Endodermal cell (in vitro differentiated cells): Measurements from ENCODE around the gene SYNDIG1. TPM values are rescaled to one million over a fixed set of nuclear protein-coding genes. Genes with fewer than 3 reads are reported as not detected.

Experiments
- DNase-seq: peaks from one replicate; pipeline ENCODE4 v3.0.0-alpha.2; 2017
- H3K27ac ChIP-seq: 2 replicates; pipeline ENCODE4 v1.5.1; 2013; ENCODE audit warnings: mild to moderate bottlenecking, low read depth, low read length, moderate library complexity
- H3K27me3 ChIP-seq: 2 replicates; pipeline ENCODE4 v1.6.1; 2013; ENCODE audit warnings: mild to moderate bottlenecking, low read length, moderate library complexity; ENCODE audit not compliant: insufficient read depth, control insufficient read depth, poor library complexity, severe bottlenecking
- H3K36me3 ChIP-seq: 2 replicates; pipeline ENCODE4 v1.7.0; 2013; ENCODE audit warnings: mild to moderate bottlenecking, low read length, moderate library complexity; ENCODE audit not compliant: control insufficient read depth, insufficient read depth
- H3K4me1 ChIP-seq: one replicate; pipeline ENCODE4 v1.7.0; 2013; ENCODE audit warnings: low read length; ENCODE audit not compliant: control insufficient read depth, insufficient read depth
- H3K4me3 ChIP-seq: 2 replicates; pipeline ENCODE4 v1.5.1; 2013; ENCODE audit warnings: mild to moderate bottlenecking, low read length, moderate library complexity
- H3K9ac ChIP-seq: 2 replicates; pipeline ENCODE4 v1.6.1; 2013; ENCODE audit warnings: mild to moderate bottlenecking, low read length, moderate library complexity; ENCODE audit not compliant: poor library complexity, severe bottlenecking; ENCODE audit errors: extremely low read depth
- H3K9me3 ChIP-seq: 2 replicates; pipeline ENCODE4 v1.6.1; 2013; ENCODE audit warnings: mild to moderate bottlenecking, low read length, moderate library complexity; ENCODE audit not compliant: control insufficient read depth
- H3K27ac Mint-ChIP-seq: 2 replicates; pipeline ENCODE4 v1.8.0; 2020; ENCODE audit warnings: mixed read lengths
- H3K27me3 Mint-ChIP-seq: 2 replicates; pipeline ENCODE4 v1.8.0; 2021; ENCODE audit warnings: mild to moderate bottlenecking, mixed read lengths; ENCODE audit not compliant: insufficient read depth
- H3K36me3 Mint-ChIP-seq: 2 replicates; pipeline ENCODE4 v1.8.0; 2020; ENCODE audit warnings: low read depth, mixed read lengths
- H3K4me1 Mint-ChIP-seq: 2 replicates; pipeline ENCODE4 v1.8.0; 2020; ENCODE audit warnings: mixed read lengths
- H3K4me3 Mint-ChIP-seq: 2 replicates; pipeline ENCODE4 v1.8.0; 2020; ENCODE audit warnings: mild to moderate bottlenecking, moderate library complexity, mixed read lengths
- H3K9me3 Mint-ChIP-seq: 2 replicates; pipeline ENCODE4 v1.8.0; 2020; ENCODE audit warnings: mild to moderate bottlenecking, mixed read lengths
- WGBS, 2 experiments: methylation state at CpG; one replicate each; pipeline versions ENCODE4 v1.1.5 to v1.1.7; 2013; ENCODE audit warnings: missing lambda C conversion rate in 2 of 2, mixed read lengths in 1 of 2; ENCODE audit not compliant: insufficient coverage in 1 of 2, insufficient read length in 1 of 2; 5-methylcytosine and 5-hydroxymethylcytosine counted together
- total RNA-seq, 2 donors: library from RNA; stranded (reverse); fragmentation: NEBNext Ultra II Directional in 1 of 2; extraction: Animal tissue kit (Norgen Biotek cat#: 25700) in 1 of 2; gene quantifications; 2 replicates in 1 of 2; 3 replicates in 1 of 2; pipeline ENCODE4 v1.2.1, GENCODE V29; 2021
- TF ChIP-seq, protein P1 (sequence below): fragments of 200-600 bp; sonication (generic); conservative IDR thresholded peaks from 2 replicates; pipeline ENCODE4 v1.5.0; 2021; ENCODE audit warnings: antibody characterized with exemption, mild to moderate bottlenecking

SYNDIG1 gene
- total RNA-seq, 2 donors from 2014 or later = 5.5 to 6.8 TPM

DNA sequence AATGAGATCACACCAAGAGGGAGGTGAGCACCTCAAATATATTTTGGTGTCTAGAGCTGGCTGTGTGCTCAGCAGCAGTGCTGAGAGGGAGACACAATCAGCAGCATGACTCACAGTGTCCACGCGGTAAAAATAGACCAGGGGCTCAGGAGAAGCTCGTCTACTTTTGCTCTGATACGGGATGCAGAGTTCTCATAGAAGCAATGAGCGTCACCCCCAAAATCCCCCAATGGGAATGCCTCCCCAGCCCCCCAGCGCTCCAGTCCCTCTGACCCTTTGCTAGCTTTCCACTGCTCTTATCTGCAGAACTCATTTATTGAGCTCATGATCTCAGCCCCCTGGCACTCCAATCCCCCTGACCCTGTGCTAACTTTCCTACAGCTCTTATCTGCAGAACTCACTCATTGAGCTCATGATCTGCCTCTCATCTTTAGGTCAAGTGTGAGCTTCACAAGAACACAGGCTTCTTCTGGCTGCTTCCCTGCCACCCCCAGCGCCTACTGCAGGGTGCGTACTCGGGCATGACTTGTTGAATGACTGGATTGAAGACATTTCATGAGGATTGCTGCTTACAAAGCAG lies 34.0 kb downstream of the SYNDIG1 start:
- no peaks in the 10 kb centered on the region for H3K27me3 Mint-ChIP-seq
- H3K4me3 Mint-ChIP-seq = no peak overlapping the region
- H3K9me3 ChIP-seq = no peaks in the 10 kb centered on the region
- TF ChIP-seq, protein P1, sequence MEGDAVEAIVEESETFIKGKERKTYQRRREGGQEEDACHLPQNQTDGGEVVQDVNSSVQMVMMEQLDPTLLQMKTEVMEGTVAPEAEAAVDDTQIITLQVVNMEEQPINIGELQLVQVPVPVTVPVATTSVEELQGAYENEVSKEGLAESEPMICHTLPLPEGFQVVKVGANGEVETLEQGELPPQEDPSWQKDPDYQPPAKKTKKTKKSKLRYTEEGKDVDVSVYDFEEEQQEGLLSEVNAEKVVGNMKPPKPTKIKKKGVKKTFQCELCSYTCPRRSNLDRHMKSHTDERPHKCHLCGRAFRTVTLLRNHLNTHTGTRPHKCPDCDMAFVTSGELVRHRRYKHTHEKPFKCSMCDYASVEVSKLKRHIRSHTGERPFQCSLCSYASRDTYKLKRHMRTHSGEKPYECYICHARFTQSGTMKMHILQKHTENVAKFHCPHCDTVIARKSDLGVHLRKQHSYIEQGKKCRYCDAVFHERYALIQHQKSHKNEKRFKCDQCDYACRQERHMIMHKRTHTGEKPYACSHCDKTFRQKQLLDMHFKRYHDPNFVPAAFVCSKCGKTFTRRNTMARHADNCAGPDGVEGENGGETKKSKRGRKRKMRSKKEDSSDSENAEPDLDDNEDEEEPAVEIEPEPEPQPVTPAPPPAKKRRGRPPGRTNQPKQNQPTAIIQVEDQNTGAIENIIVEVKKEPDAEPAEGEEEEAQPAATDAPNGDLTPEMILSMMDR = no peak
- H3K4me1 Mint-ChIP-seq = peaks cover 6% of the 10 kb centered on the region
- DNase-seq = no peak
- no peaks in the 10 kb centered on the region for H3K27me3 ChIP-seq
- WGBS, 2 experiments = 91 to 97% methylated on average over 8 to 9 of the region's 9 CpGs
- no peaks in the 10 kb centered on the region for H3K9me3 Mint-ChIP-seq
- no peak overlapping the region for H3K9ac ChIP-seq
- H3K36me3 ChIP-seq = no peaks in the 10 kb centered on the region
- H3K4me1 ChIP-seq = peaks cover 4% of the 10 kb centered on the region
- H3K27ac Mint-ChIP-seq = no peak overlapping the region
- H3K27ac ChIP-seq = no peak overlapping the region
- H3K36me3 Mint-ChIP-seq = no peaks in the 10 kb centered on the region
- no peak overlapping the region for H3K4me3 ChIP-seq

DNA sequence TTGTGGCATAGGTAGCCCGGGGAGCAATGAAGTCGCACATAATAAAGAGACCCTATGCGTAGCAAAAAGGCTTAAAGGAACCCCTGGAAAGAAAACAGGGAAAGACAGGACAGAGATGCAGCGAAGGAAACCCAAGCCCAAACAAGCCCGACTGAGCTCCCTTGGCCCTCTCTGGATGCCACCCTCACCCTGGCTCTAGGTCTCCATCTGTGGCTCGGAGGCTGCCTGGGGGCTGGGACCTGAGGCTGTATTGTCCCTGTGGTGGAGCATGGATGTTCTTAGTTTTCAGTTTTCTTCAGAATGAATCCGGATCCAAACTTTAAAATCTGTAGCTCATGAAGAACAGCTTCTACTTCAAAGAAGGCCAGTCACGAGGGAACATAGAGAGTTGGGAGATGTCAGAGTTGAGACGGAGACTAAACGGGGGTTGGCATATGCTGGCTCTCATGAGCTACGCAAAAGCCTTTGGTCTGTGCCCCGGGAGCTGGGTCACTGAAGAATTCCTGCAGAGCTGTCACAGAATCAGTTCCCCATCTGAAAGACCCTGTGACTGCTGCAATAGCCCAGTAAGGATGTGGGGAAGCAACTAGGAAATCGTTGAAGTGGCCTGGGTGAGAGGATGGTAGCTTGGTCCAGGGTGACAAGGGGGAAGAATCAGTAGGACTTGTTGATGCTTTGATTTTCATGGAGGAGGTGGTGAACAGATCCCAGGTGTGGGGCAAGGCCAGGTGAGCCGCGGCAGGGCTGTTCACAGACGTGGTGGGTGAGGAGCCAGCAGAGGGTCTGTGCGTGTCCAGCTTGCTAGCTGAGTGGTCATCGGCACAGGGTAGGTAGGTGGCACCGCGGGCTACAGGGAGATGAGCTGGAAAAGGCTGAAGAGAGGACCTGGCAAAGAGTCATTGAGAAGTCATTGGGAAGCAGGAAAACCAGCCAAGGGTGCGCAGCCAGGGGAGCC lies 35.2 kb downstream of the SYNDIG1 start:
- Histone ChIP-seq H3K27me3 (no peaks in the 10 kb centered on the region), H3K4me3 (no peak overlapping the region), H3K36me3 (no peaks in the 10 kb centered on the region), H3K9me3 (no peaks in the 10 kb centered on the region), H3K4me1 (peaks cover 4% of the 10 kb centered on the region), H3K27ac (no peak overlapping the region), H3K9ac (no peak overlapping the region)
- H3K27me3 Mint-ChIP-seq = no peaks in the 10 kb centered on the region
- peaks cover 6% of the 10 kb centered on the region for H3K4me1 Mint-ChIP-seq
- H3K36me3 Mint-ChIP-seq = no peaks in the 10 kb centered on the region
- H3K27ac Mint-ChIP-seq = no peak overlapping the region
- H3K9me3 Mint-ChIP-seq = no peaks in the 10 kb centered on the region
- 94 to 96% methylated on average over 14 to 21 of the region's 21 CpGs for WGBS, 2 experiments
- H3K4me3 Mint-ChIP-seq = no peak overlapping the region
- TF ChIP-seq, protein P1 = no peak
- no peak for DNase-seq

DNA sequence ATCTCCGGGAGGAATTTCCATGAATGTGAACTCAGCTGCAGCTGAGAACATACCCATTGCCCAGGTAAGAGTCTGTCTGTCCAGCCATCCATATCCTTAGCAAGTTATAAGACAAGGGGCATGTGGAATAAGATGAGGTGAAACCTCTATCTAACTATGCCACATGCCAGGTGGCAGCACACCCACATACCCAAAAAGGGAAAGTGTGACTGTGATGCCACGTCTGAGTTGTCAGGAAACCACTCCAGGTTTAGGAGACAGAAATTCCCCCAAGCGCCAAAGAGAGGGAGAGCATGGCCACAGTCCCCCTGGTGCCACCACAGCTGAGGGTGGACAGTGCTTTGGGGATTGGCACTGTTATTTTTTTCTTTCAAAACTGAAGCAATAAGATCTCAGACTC lies 36.7 kb downstream of the SYNDIG1 start:
- no peaks in the 10 kb centered on the region for H3K27me3 ChIP-seq
- no peak overlapping the region for H3K27ac ChIP-seq
- 29 to 76% methylated on average over 1 to 3 of the region's 3 CpGs for WGBS, 2 experiments
- Mint-ChIP-seq H3K27ac (no peak overlapping the region), H3K36me3 (no peaks in the 10 kb centered on the region), H3K27me3 (no peaks in the 10 kb centered on the region), H3K9me3 (peaks cover 2% of the 10 kb centered on the region), H3K4me1 (peaks cover 6% of the 10 kb centered on the region), H3K4me3 (no peak overlapping the region)
- no peaks in the 10 kb centered on the region for H3K36me3 ChIP-seq
- H3K9ac ChIP-seq = no peak overlapping the region
- TF ChIP-seq, protein P1 = no peak
- H3K4me1 ChIP-seq = peaks cover 4% of the 10 kb centered on the region
- DNase-seq = no peak
- no peaks in the 10 kb centered on the region for H3K9me3 ChIP-seq
- no peak overlapping the region for H3K4me3 ChIP-seq
